ENCODE data around the gene GNPTG. TPM values are rescaled to one million over a fixed set of nuclear protein-coding genes. Genes with fewer than 3 reads are reported as not detected.
A peak's percentile ranks its signal among the peaks of the same experiment; 100 is the strongest.

GNPTG gene
- total and polyA plus RNA-seq, 2 of the 8 experiments (the other 6 are each of a cell fraction or from before 2014, with no cell fraction given) = 26.2 to 51.2 TPM

DNA sequence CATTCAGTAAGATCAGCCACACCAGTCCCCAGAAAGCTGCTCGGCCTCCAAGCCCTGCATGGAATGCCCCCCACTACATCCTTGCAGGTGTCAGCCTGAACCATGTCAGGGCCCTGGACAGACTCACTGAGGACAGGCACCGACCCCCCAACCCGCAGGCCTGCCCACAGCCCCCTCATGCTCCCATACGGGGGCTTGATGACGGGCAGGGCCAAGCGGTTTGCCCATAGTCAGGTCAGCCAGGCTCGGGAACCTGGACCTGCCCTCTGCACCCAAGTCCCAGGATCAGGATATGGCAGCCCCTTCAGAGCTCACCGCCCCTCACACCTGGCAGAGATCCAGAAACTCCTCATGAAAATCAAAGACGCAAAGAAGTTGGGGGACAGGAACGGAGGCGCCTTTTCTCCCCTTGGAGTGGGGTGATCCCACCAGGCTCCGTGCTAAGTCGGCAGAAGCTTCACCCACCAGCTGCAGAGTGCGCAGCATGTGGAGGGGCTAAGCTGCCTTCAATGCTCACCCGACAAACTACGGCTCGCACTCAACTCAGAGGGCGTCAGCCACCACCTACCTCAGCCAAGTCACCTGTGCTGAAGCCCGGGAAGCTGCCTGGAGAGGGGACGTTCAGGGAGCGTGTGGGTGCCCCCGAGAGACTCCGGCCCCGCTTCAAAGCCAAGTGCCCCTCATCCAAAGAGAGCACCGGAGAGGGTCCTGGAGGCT, 26.5 kb downstream of the GNPTG start:
- POLR2A ChIA-PET (ENCODE audit: partially characterized antibody) = interaction anchor here (0.6 to 4.8 kb wide), 17 partner anchors 9 to 246 kb away, joined by 3 to 44 read pairs (median 4); partner anchors contain the start of genes BAIAP3 and TELO2

More for the DNA sequence above, 26.5 kb downstream of the GNPTG start:
- Histone ChIP-seq H3K4me1 (replicated peaks in 1 of 4; ENCODE audit: control insufficient read depth in 3 of 4, insufficient read depth in 4 of 4, low read length in 3 of 4) (peaks cover 0 to 16% (median 10%) of the 10 kb centered on the region in 4 experiments; a peak in 5 of 7 replicates), H4K8ac (ENCODE audit: extremely low read depth, insufficient read depth, low read length) (peak overlapping the region; percentile 88), H3K4me3 (ENCODE audit: extremely low read depth in 1 of 4, insufficient read depth in 2 of 4, low read depth in 3 of 4, low read length in 4 of 4) (peak overlapping the region; percentile 63 to 73 (median 70); a peak in 7 of 8 replicates), H4K5ac (ENCODE audit: insufficient read length, low read depth, low read length) (no peak overlapping the region), H3K14ac (ENCODE audit: insufficient read length) (no peak overlapping the region), H3K23ac (ENCODE audit: insufficient read length) (no peak overlapping the region), H3K18ac (ENCODE audit: extremely low read depth, low read length) (no peak overlapping the region; the same call in 1 of the 2 replicates), H3K9me3 (ENCODE audit: insufficient read depth in 2 of 2, low read depth in 1 of 2, low read length in 1 of 2) (no peaks in the 10 kb centered on the region), H3K4ac (replicated peaks; ENCODE audit: insufficient read length, low read depth, low read length) (no peak overlapping the region), H2BK120ac (replicated peaks; ENCODE audit: low read depth, low read length) (no peak overlapping the region), H3K79me1 (ENCODE audit: low read depth, low read length) (peaks cover 9% of the 10 kb centered on the region), H3K4me2 (ENCODE audit: insufficient read depth in 1 of 2, low read depth in 2 of 2, low read length in 2 of 2) (peak overlapping the region; percentile 94 to 95), H3K23me2 (ENCODE audit: low read depth, low read length) (peaks cover 12% of the 10 kb centered on the region), H3K9ac (replicated peaks in 1 of 4; ENCODE audit: extremely low read depth in 1 of 4, low read depth in 3 of 4, low read length in 3 of 4) (peak overlapping the region in 3 of 4 experiments; percentile 65 to 78 (median 66); a peak in 3 of 7 replicates), H3K27ac (ENCODE audit: low read depth, low read length) (no peak overlapping the region), H2BK15ac (ENCODE audit: low read length) (no peak overlapping the region), H2AK5ac (ENCODE audit: low read depth, low read length) (no peak overlapping the region), H4K91ac (replicated peaks; ENCODE audit: insufficient read length, low read length) (no peak overlapping the region), H2BK12ac (ENCODE audit: low read depth, low read length) (peak overlapping the region; percentile 12; the same call in 1 of the 2 replicates), H3K27me3 (replicated peaks in 1 of 4; ENCODE audit: control insufficient read depth in 3 of 4, extremely low read depth in 1 of 4, insufficient read depth in 3 of 4, low read length in 3 of 4) (no peaks in the 10 kb centered on the region), H3K79me2 (ENCODE audit: control insufficient read depth in 1 of 2, insufficient read depth in 2 of 2, low read length in 2 of 2) (peaks cover 4 to 19% of the 10 kb centered on the region in 2 experiments; a peak in 2 of 4 replicates), H3K36me3 (ENCODE audit: control insufficient read depth in 2 of 4, insufficient read depth in 4 of 4, low read length in 3 of 4) (peaks cover 0 to 6% (median 0%) of the 10 kb centered on the region in 4 experiments; a peak in 1 of 8 replicates), H2BK20ac (ENCODE audit: low read length) (no peak overlapping the region), H4K20me1 (replicated peaks in 1 of 2; ENCODE audit: control insufficient read depth in 1 of 2, insufficient read depth in 2 of 2, low read length in 2 of 2) (peaks cover 3 to 23% of the 10 kb centered on the region in 2 experiments), H2AFZ (ENCODE audit: low read length) (no peak overlapping the region), H2BK5ac (ENCODE audit: low read depth, low read length) (0 out of 2 replicates have a peak overlapping the region, but pooled peaks have one; percentile 75), H3K56ac (replicated peaks; ENCODE audit: insufficient read length, low read depth, low read length) (no peak overlapping the region)
- WGBS, 2 experiments (ENCODE audit: extremely low coverage in 1 of 2, insufficient coverage in 1 of 2, insufficient read length in 1 of 2, insufficient replicate concordance in 2 of 2, low coverage in 1 of 2, low lambda C conversion rate in 2 of 2, missing lambda C conversion rate in 1 of 2) = 66% methylated on average over 19 of the region's 25 CpGs; no CpG with 5 or more reads in 1 of the 2 experiments
- TF ChIP-seq POU5F1 (IDR thresholded peaks at IDR 0.05; ENCODE audit: low read depth, low read length) = no peak
- no peak for TF ChIP-seq KDM4A (IDR thresholded peaks at IDR 0.05; ENCODE audit: low read depth, low read length, severe bottlenecking)
- no peak for TF ChIP-seq KDM5A (IDR thresholded peaks at IDR 0.05; ENCODE audit: low read length)
- TF ChIP-seq EZH2 (IDR thresholded peaks at IDR 0.05; ENCODE audit: low read depth, low read length, severe bottlenecking) = no peak
- no peak for TF ChIP-seq HDAC2 (IDR thresholded peaks at IDR 0.05; ENCODE audit: borderline replicate concordance in 1 of 2, low read depth in 2 of 2, low read length in 2 of 2)
- TF ChIP-seq SIN3A (conservative IDR thresholded peaks at IDR 0.05 in 1 of 2, IDR thresholded peaks at IDR 0.05 in 1 of 2; ENCODE audit: low read depth in 1 of 2, low read length in 2 of 2) = no peak
- no peak for TF ChIP-seq NANOG (IDR thresholded peaks at IDR 0.05; ENCODE audit: insufficient read depth, low read depth, low read length, poor library complexity, severe bottlenecking)
- TF ChIP-seq RBBP5 (IDR thresholded peaks at IDR 0.05; ENCODE audit: borderline replicate concordance, low read depth, low read length) = no peak
- CTCF ChIA-PET (ENCODE audit: partially characterized antibody) = interaction anchor here (0.5 to 6.8 kb wide), 12 partner anchors 9 to 345 kb away, joined by 3 to 59 read pairs (median 3); no protein-coding TSS in a partner anchor
- no peak for DNase-seq (ENCODE audit: low read depth in 1 of 2, low spot score in 2 of 2)
- FAIRE-seq = no peak
